Prostate gland (tissue), 2 donors: ENCODE measurements around the gene MSL1.

Source experiments
- CTCF ChIP-seq, 4 experiments: fragments of 200-600 bp in 2 of 4; fragments of 450-650 bp in 2 of 4; sonication (generic) in 2 of 4; IDR thresholded peaks; 1 replicate in 3 of 4; 2 replicates in 1 of 4; pipeline ENCODE4 v1.5.1; 2016 to 2019; ENCODE audit warnings: antibody characterized with exemption in 4 of 4, mild to moderate bottlenecking in 2 of 4, moderate library complexity in 2 of 4
- POLR2A ChIP-seq: fragments of 450-650 bp; IDR thresholded peaks from one replicate; pipeline ENCODE4 v1.6.1; 2016; ENCODE audit warnings: antibody characterized with exemption, mild to moderate bottlenecking
- POLR2AphosphoS5 ChIP-seq: sonication (generic); formaldehyde crosslinking; IDR thresholded peaks from one replicate; pipeline ENCODE4 v1.6.1; 2017; ENCODE audit warnings: antibody characterized with exemption

- TF ChIP-seq POLR2A, result no peak
- TF ChIP-seq POLR2AphosphoS5, result no peak
- TF ChIP-seq CTCF (IDR thresholded peaks at IDR 0.05), result no peak
These were observed 18.6 kb upstream of the MSL1 start for GRCh38 chr17:40103071-40103661.
